ENCODE data around the gene CELF4. TPM values are rescaled to one million over a fixed set of nuclear protein-coding genes. Genes with fewer than 3 reads are reported as not detected.

The CELF4 gene
- total and polyA plus RNA-seq, 2 of the 4 experiments (the other 2 are of a cell fraction): not detected

DNA sequence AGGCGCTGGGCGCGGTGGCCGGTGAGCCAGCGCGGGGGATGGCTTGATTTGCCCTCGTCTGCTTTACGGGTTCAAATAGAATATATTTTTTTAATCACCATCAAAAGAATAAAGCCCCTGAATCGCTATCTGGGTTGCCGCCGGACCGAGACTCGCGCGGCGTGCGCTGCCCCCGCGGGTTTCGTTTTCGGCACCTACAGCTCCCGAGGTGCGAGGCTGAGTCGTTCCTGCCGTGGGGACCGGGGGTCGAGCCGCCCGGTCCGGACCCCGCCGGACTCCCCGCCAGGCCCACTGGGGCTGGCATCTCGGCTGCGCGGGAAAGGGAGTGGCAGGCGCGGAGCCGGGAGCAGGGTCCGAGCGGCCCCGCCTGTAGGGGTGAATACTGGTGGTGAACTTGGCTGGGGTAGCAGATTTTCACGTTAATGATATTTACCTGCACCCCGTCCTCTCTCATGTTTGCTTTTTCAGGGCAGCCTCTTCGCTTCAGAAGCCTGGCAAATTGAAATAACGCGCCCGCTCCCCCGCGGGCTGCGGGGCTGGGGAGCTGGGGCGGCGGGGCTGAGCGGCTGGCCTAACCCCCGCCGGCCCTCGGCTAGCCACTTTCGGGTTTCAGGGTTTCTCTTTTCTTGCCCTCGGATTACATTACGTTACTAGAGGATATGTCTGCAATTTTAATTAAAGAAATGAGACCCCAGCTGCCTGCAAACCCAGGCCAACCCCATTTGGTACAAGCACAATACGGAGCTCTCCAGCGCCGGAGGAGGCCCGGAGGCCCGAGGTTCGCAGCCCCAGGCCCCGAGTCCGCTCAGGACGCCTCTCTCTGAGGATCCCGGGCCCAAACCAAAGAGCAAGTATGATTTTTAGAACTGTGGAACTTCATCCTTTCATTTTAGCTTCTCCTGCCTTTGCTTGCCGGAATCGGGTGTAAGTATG is 1.7 kb upstream of the CELF4 start:
- TF ChIP-seq RCOR1 (IDR thresholded peaks at IDR 0.05; ENCODE audit: insufficient replicate concordance, low read length) (no peak), BHLHE40 (IDR thresholded peaks at IDR 0.05; ENCODE audit: low read depth, low read length) (no peak)
- TF ChIP-seq, protein P1, sequence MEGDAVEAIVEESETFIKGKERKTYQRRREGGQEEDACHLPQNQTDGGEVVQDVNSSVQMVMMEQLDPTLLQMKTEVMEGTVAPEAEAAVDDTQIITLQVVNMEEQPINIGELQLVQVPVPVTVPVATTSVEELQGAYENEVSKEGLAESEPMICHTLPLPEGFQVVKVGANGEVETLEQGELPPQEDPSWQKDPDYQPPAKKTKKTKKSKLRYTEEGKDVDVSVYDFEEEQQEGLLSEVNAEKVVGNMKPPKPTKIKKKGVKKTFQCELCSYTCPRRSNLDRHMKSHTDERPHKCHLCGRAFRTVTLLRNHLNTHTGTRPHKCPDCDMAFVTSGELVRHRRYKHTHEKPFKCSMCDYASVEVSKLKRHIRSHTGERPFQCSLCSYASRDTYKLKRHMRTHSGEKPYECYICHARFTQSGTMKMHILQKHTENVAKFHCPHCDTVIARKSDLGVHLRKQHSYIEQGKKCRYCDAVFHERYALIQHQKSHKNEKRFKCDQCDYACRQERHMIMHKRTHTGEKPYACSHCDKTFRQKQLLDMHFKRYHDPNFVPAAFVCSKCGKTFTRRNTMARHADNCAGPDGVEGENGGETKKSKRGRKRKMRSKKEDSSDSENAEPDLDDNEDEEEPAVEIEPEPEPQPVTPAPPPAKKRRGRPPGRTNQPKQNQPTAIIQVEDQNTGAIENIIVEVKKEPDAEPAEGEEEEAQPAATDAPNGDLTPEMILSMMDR (conservative IDR thresholded peaks at IDR 0.05; ENCODE audit: low read depth, low read length): no peak

More for the DNA sequence above, 1.7 kb upstream of the CELF4 start:
- WGBS, 2 experiments (ENCODE audit: extremely low coverage in 2 of 2, insufficient read length in 1 of 2): 6% methylated on average over 23 of the region's 72 CpGs; no CpG with 5 or more reads in 1 of the 2 experiments
- Histone ChIP-seq H3K56ac (ENCODE audit: extremely low read depth, insufficient read depth, low read length) (no peak overlapping the region), H2AK5ac (ENCODE audit: low read depth, low read length) (no peak overlapping the region), H3K4me2 (ENCODE audit: low read depth, low read length) (peak overlapping the region; percentile 46; the same call in 1 of the 2 replicates), H2BK5ac (ENCODE audit: low read depth, low read length, poor library complexity, severe bottlenecking) (no peak overlapping the region), H3K18ac (ENCODE audit: low read depth, low read length) (no peak overlapping the region), H2BK20ac (ENCODE audit: low read depth, low read length) (no peak overlapping the region), H3K9ac (ENCODE audit: low read depth, low read length) (no peak overlapping the region), H3K27me3 (ENCODE audit: control insufficient read depth, insufficient read depth, low read length) (peaks cover 46% of the 10 kb centered on the region), H3K27ac (ENCODE audit: insufficient read depth, low read length) (no peak overlapping the region), H3K9me1 (ENCODE audit: insufficient read depth, low read length) (no peaks in the 10 kb centered on the region), H4K8ac (ENCODE audit: low read depth in 2 of 2, low read length in 2 of 2) (no peak overlapping the region), H3K4me1 (ENCODE audit: control insufficient read depth, insufficient read depth, low read length) (peaks cover 1% of the 10 kb centered on the region; the same call in 1 of the 2 replicates), H4K91ac (ENCODE audit: insufficient read depth, low read depth, low read length) (no peak overlapping the region), H3K4me3 (ENCODE audit: insufficient read depth, low read depth, low read length) (peak overlapping the region; percentile 36), H3K36me3 (ENCODE audit: control insufficient read depth, insufficient read depth, low read length) (no peaks in the 10 kb centered on the region), H2BK15ac (ENCODE audit: low read depth, low read length) (no peak overlapping the region), H2AK9ac (replicated peaks; ENCODE audit: low read depth, low read length, poor library complexity) (no peak overlapping the region), H3K9me3 (ENCODE audit: control insufficient read depth, insufficient read depth, low read length) (no peaks in the 10 kb centered on the region), H4K20me1 (ENCODE audit: insufficient read depth, low read length) (no peaks in the 10 kb centered on the region), H3K23ac (ENCODE audit: low read depth, low read length) (no peak overlapping the region), H2BK120ac (ENCODE audit: low read depth, low read length) (no peak overlapping the region), H3K14ac (replicated peaks; ENCODE audit: low read depth, low read length) (no peak overlapping the region), H3K79me1 (ENCODE audit: low read depth in 1 of 2, low read length in 2 of 2) (no peaks in the 10 kb centered on the region), H3K4ac (ENCODE audit: low read depth, low read length) (no peak overlapping the region), H4K5ac (ENCODE audit: low read depth, low read length) (no peak overlapping the region), H2AFZ (replicated peaks; ENCODE audit: low read length, poor library complexity) (peak overlapping the region; percentile 56)
- BruUV-seq (replicated peaks): no TSS peak
- in situ Hi-C loops (cut with MboI; ENCODE audit: low sequenced_read_pairs) (no loop called here), dilution Hi-C loops (cut with HindIII; ENCODE audit: low sequenced_read_pairs, unreplicated experiment) (no loop called here), intact Hi-C loops (cut with micrococcal nuclease) (no loop called here)
- DNase-seq (no peak), ATAC-seq (ENCODE audit: low read depth) (no peak)
- ChIA-PET POLR2A (ENCODE audit: unreplicated experiment) (no interaction called here), CTCF (interaction anchor here (0.6 kb wide), 1 partner anchor 1883 kb away, joined by 3 read pairs; no protein-coding TSS in a partner anchor)
